GM19397 (cell line): Measurements from ENCODE around the gene NAA10.

Experiments used
- ATAC-seq: cut with Tn5 transposase; IDR thresholded peaks from one replicate; pipeline ENCODE4 v1.9.1; 2021; ENCODE audit warnings: mild to moderate bottlenecking, moderate library complexity; ENCODE audit not compliant: unreplicated experiment

NAA10 gene

GRCh38 chrX:153911798-153912197, 23.0 kb downstream of the NAA10 start:
- no peak for ATAC-seq

DNA sequence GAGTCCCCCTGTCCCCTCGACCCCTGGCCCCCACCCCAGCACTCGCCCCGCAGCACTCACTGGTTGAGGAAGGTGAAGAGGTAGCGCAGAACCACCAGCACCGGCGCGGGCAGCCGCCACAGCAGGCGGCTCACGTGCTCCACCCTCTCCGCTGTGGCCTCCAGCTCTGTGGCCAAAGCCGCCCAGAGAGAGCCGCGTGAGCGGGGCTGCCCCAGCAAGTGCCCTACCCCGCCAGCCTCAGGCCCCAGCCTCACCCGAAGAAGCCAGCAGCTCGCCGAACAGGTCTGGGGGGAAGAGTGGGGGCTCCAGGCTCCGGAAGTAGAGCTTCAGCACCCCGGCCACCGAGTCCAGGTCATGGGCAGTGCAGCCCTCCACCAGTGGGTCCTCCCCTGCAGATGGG, 24.4 kb downstream of the NAA10 start:
- no peak for ATAC-seq

DNA sequence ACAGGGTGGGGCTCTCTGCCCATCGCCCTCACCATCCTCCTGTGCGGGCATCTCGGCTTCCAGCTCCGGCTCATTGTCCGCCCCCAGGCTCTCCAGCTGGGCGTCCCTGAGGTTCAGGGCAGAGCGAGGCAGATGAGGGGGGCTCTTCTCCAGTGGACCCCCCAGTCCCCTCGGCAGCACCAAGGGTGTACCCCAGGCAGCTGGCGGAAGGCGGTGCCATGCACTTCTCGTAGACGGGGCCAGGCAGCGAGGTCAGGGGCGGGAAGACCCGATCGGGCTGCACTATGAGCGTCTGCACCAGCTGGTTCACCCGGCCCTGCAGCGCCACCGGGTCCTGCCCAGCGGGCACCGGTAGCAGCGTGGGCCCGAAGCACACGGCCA, 24.9 kb downstream of the NAA10 start:
- no peak for ATAC-seq

DNA sequence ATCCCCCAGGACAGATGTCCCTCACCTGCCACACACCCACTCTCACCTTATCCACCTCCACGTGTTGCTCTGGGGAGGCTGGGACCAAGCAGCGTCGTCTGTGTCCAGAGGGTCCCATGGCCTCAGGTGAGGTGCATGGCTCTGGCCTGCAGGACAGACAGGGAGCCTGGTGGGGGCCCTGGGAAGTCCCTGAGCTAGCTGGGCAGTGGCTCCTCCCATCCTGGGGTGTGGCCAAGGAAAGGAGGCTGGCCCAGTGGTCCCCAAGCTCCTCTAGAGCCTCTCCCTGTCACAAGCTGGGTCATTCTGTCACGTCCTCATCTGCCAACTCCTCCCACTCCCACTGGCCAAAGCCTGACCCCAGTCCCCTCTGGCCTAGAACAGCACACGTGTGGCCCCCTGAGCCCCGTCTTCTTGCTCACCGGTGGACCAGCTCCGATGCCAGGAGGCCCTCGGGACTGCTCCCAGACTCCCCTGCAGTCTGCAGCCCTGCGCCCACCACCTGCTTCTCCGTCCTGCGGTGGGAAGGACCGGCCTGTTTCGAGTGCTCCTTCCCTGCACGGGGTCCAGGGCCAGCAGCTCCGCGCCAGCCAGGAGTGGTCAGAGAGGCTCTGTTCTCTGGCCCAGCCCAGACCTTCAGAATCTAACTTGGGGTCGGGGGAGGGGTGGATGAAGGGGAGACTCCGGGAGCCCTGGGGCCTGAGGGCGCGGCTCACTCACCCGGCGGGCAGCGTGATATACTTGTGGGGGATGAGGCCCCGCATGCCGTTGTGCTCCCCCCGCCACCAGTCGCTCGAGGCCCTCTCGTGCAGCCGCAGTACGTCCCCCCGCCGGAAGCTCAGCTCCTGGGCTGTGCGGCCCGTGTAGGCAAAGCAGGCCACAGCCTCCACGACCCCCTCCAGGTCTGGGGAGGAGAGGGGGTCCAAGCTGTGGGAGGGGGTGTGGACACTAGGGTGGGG, 25.5 kb downstream of the NAA10 start:
- ATAC-seq = no peak

- no peak for ATAC-seq
Measured at GRCh38 chrX:153908219-153908860, 26.5 kb downstream of the NAA10 start.

- ATAC-seq = no peak
Measured at GRCh38 chrX:153907456-153907855, 27.4 kb downstream of the NAA10 start.

DNA sequence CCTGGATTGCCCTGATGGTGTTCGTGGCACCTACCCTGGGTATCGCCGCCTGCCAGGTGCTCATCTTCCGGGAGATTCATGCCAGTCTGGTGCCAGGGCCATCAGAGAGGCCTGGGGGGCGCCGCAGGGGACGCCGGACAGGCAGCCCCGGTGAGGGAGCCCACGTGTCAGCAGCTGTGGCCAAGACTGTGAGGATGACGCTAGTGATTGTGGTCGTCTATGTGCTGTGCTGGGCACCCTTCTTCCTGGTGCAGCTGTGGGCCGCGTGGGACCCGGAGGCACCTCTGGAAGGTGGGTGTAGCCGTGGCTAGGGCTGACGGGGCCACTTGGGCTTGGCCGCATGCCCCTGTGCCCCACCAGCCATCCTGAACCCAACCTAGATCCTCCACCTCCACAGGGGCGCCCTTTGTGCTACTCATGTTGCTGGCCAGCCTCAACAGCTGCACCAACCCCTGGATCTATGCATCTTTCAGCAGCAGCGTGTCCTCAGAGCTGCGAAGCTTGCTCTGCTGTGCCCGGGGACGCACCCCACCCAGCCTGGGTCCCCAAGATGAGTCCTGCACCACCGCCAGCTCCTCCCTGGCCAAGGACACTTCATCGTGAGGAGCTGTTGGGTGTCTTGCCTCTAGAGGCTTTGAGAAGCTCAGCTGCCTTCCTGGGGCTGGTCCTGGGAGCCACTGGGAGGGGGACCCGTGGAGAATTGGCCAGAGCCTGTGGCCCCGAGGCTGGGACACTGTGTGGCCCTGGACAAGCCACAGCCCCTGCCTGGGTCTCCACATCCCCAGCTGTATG, 28.5 kb downstream of the NAA10 start:
- ATAC-seq = no peak

- ATAC-seq = no peak
Measured at GRCh38 chrX:153905481-153906095, 29.2 kb downstream of the NAA10 start.

GRCh38 chrX:153903991-153904957, 30.6 kb downstream of the NAA10 start, which contains the start of gene AVPR2:
Gene AVPR2, plus strand, starts transcription at chrX:153904673. Its CDS starts 473 bp downstream, at chrX:153905146.
- ATAC-seq = no peak

DNA sequence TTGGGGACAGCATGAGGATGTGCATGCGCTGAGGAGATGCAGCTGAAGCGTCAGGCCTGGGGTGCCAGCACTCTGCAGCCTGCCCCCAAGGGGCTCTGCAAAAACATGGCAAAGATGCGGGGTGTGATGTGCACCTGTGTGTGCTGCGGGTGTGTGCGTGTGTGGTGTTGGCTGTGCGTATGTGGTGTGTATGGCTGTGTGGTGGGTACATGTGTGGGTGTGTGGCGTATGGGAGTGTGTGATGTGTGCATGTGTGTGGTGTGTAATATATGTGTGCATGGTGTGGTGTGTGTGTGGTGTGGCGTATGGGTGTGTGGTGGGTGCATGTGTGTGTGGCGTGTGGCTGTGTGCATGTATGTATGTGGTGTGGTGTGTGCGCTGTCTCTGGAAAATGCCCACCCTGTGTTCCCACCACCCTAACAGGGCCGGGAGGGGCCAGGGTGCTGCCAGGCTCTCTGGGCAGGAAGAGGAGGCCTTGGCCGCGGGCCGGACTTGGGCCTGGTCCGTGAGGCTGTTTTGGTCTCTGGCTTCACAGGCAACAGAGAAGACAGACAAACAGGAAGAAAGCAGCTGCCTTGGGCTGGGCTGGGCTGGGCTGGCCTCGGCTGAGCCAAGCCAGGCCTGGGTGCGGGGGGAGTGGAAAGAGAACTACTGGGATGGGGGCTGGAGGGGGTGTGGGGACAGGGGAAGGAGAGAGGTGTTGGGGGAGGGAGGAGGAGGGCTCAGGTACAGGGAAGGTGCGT, 31.4 kb downstream of the NAA10 start:
- ATAC-seq = no peak

DNA sequence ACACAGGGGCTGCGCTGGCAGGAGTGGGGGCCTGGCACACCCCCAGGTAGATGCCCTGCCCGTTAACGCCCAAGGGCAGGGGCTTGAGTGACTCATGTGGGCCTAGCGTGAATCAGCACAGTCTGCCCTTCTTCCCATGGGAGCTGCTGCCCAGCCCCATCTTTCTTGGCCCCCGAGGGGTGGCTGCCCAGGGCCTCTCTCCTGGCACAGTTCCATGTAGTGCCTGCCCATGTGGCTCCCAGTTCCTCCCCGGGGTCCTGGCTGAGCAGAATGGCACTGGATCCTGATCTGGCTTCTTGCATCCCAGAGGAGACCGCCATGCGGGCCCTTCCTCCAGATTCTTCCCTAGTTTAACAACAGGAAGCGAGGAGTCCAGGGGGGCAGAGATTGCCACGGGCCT, 32.5 kb downstream of the NAA10 start:
- ATAC-seq = no peak

DNA sequence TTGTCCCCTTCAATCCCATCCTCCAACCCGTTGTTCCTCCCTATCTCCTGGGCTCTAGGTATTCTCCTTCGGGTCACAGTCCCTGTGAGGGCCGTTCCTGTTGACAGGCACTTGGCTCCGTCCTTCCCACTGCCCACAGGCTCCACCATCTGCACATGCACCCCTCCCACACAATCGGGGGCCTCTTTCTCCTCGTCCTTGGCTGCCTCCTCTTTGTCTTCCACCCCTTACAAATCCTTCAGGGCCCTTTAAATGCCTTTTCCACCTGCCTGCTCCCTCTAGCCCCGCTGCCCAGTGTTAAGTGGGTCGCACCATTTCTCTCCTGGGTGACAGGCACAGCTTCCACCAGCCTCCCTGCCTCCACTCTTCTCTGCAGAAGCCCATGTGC, 33.1 kb downstream of the NAA10 start:
- ATAC-seq = no peak

DNA sequence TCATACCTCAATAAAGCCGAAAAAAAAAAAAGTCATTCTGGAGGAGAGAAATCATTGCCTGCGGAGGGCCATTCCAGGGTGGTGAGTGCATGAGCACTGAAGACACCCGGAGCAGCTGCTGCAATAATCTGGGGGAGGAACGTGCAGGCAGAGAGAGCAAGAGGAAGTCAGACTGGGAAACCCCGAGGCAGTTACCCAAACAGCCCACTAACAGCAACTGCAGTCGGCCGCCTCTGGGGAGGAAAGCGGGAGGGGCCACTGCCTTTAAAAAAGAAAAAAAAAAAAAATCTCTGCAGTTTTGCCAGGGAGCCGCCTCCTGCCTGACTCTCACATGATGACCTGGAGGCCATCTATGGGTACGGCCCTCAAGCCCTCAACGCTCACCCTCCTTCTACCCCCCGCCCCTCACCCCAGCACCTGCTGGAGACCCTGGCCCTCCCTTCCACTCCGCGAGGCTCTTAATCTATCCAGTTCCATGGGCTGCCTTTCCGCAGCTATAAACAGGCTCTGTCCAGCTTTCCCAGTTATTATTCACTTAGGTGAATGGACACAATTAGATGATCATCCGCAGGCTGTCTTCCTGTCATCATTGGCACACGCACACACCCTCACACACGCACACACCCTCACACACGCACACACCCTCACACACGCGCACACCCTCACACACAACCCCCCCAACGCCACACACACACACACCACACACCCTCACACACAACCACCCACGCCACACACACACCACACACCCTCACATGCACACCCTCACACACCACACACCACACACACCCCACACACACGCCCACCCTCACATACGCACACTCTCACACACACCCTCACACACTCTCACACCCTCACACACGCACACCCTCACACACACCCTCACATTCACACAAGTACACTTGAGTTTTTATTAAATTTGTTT, 33.7 kb downstream of the NAA10 start:
- no peak for ATAC-seq

GRCh38 chrX:153897899-153898298, 36.9 kb downstream of the NAA10 start:
- no peak for ATAC-seq

DNA sequence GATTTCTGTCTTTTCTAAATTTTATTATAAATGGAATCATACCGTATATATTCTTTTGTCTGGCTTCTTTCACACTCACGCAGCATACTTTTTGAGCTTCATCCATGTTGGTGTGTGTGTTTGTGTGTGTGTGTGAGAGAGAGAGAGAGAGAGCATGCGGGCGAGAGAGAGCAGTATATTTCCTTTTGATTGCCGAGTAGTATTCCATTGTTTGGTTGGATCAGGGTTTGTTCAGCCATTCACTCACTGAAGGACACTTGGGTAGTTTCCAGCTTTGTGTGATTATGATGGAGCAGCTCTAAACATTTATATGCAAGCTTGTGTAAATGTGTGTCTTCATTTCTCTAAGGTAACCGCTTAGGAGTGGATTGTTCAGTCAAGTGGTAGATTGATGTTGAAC, 45.7 kb downstream of the NAA10 start:
- no peak for ATAC-seq

DNA sequence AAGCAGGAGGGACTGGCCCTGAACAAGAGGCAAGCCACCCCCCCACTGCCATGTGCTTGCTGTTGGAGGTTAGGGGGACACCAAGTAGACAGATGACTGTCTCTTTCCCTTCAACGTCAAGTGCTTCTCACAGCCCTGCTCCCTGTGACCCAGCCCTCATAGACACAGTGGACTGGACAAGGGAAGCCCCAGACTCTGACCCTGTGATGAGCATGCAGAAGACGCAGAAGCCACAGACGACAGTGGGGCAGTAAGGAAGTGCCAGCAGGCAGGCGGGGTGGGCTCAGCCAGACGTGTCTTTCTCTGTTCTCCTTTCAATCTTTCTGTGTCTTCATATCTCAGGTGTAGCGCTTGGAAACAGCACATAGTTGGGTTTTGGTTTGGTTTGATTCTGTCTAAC, 46.5 kb downstream of the NAA10 start:
- no peak for ATAC-seq

GRCh38 chrX:153887385-153887784, 47.5 kb downstream of the NAA10 start:
- ATAC-seq = no peak

DNA sequence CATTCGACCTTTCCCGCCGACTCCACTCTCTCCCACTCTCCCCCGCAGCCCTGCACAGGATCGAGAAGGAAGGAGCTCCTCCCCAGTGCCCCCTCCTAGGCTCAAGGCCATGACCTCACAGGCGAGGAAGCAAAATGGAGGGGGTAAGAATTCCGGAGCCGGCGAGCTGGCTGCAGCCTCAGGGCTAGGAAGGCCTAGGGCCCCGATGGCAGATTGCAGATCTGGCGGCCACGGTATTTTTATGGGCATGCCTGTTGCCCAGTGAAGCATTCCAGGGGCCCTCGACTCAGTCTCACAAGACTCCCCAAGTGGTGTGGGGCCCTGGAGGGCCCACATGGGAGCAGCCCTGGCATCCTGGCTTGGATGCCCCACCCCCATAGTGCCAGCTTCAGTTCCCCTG, 47.9 kb downstream of the NAA10 start:
- no peak for ATAC-seq
